GM23338 (cell line): ENCODE results near the gene ENOX2. TPM values are rescaled to one million over a fixed set of nuclear protein-coding genes. Genes with fewer than 3 reads are reported as not detected.

Experiments
- ATAC-seq: fragments of 200-7000 bp; cut with Tn5 transposase; 3 replicates; pipeline ENCODE4 v1.9.1; 2020
- DNase-seq: peaks from one replicate; pipeline ENCODE4 v3.0.0-alpha.2; 2015; ENCODE audit warnings: low spot score
- H2AFZ ChIP-seq: fragments of 200-600 bp; sonication (generic); 2 replicates; pipeline ENCODE4 v1.8.0; 2016; ENCODE audit warnings: antibody characterized with exemption, mild to moderate bottlenecking, moderate library complexity
- H3F3A ChIP-seq: fragments of 200-600 bp; sonication (generic); replicated peaks from 2 replicates; pipeline ENCODE4 v1.8.0; 2017; ENCODE audit warnings: antibody characterized with exemption, mixed run types, low read depth
- H3K27ac ChIP-seq: fragments of 200-600 bp; sonication (generic); 2 replicates; pipeline ENCODE4 v1.6.1; 2016; ENCODE audit warnings: low read depth
- H3K27me3 ChIP-seq: fragments of 200-600 bp; sonication (generic); 2 replicates; pipeline ENCODE4 v1.8.0; 2016; ENCODE audit warnings: mild to moderate bottlenecking, mixed run types, moderate library complexity; ENCODE audit not compliant: insufficient read depth
- H3K36me3 ChIP-seq: fragments of 200-600 bp; sonication (generic); 2 replicates; pipeline ENCODE4 v1.8.0; 2016; ENCODE audit warnings: mild to moderate bottlenecking; ENCODE audit not compliant: insufficient read depth
- H3K4me1 ChIP-seq: fragments of 200-600 bp; sonication (generic); 2 replicates; pipeline ENCODE4 v1.8.0; 2016; ENCODE audit warnings: mild to moderate bottlenecking, moderate library complexity; ENCODE audit not compliant: insufficient read depth
- H3K4me2 ChIP-seq: fragments of 200-600 bp; sonication (generic); 2 replicates; pipeline ENCODE4 v1.7.1; 2017; ENCODE audit warnings: mixed run types
- H3K4me3 ChIP-seq: fragments of 200-600 bp; sonication (generic); 2 replicates; pipeline ENCODE4 v1.6.1; 2016; ENCODE audit warnings: mixed run types
- H3K79me2 ChIP-seq: fragments of 200-600 bp; sonication (generic); replicated peaks from 2 replicates; pipeline ENCODE4 v1.8.0; 2017; ENCODE audit warnings: mild to moderate bottlenecking; ENCODE audit not compliant: insufficient read depth
- H3K9me2 ChIP-seq: fragments of 200-600 bp; sonication (generic); 2 replicates; pipeline ENCODE4 v1.8.0; 2017; ENCODE audit not compliant: insufficient read depth
- H4K20me1 ChIP-seq: fragments of 200-600 bp; sonication (generic); replicated peaks from 2 replicates; pipeline ENCODE4 v1.8.0; 2017; ENCODE audit warnings: mild to moderate bottlenecking; ENCODE audit not compliant: insufficient read depth
- H3K27ac Mint-ChIP-seq: 2 replicates; pipeline ENCODE4 v1.8.0; 2020; ENCODE audit warnings: inconsistent platforms, mild to moderate bottlenecking, moderate library complexity, mixed read lengths
- H3K27me3 Mint-ChIP-seq: 3 replicates; pipeline ENCODE4 v1.8.0; 2022; ENCODE audit warnings: low read depth, mild to moderate bottlenecking, moderate library complexity, mixed read lengths, inconsistent platforms; ENCODE audit not compliant: insufficient read depth, poor library complexity
- H3K36me3 Mint-ChIP-seq: 3 replicates; pipeline ENCODE4 v1.8.0; 2021; ENCODE audit warnings: low read depth, mild to moderate bottlenecking, inconsistent platforms, moderate library complexity, mixed read lengths
- H3K4me1 Mint-ChIP-seq: 3 replicates; pipeline ENCODE4 v1.8.0; 2020; ENCODE audit warnings: mild to moderate bottlenecking, inconsistent platforms, mixed read lengths
- H3K4me3 Mint-ChIP-seq: 3 replicates; pipeline ENCODE4 v1.8.0; 2021; ENCODE audit warnings: moderate library complexity, mild to moderate bottlenecking, inconsistent platforms, mixed read lengths
- H3K9me3 Mint-ChIP-seq: 3 replicates; pipeline ENCODE4 v1.8.0; 2020; ENCODE audit warnings: moderate library complexity, mild to moderate bottlenecking, inconsistent platforms, mixed read lengths
- CREB1 ChIP-seq: fragments of 250-450 bp; sonication (Bioruptor Pico); IDR thresholded peaks from 2 replicates; pipeline ENCODE4 v1.5.0; 2020; ENCODE audit warnings: low read depth, mild to moderate bottlenecking, moderate library complexity
- ZNF331 ChIP-seq: fragments of 250-450 bp; sonication (Bioruptor Pico); IDR thresholded peaks from 2 replicates; pipeline ENCODE4 v1.5.0; 2020; ENCODE audit warnings: low read depth, mild to moderate bottlenecking, moderate library complexity
- polyA plus RNA-seq: library from polyadenylated mRNA; unstranded; fragments of >200 nt; fragmentation: Nextera tagmentation; extraction: Ambion mirVana; gene quantifications from 2 replicates; pipeline ENCODE4 v1.2.1, GENCODE V29; 2016
- total RNA-seq: library from RNA; depleted of rRNA; stranded (reverse); fragments of >200 nt; shearing (Covaris generic); gene quantifications from 2 replicates; pipeline ENCODE4 v1.2.3, GENCODE V29; 2014
- TF ChIP-seq, protein P1 (sequence below): fragments of 250-450 bp; sonication (Bioruptor Pico); IDR thresholded peaks from 2 replicates; pipeline ENCODE4 v1.5.0; 2020; ENCODE audit warnings: mild to moderate bottlenecking, moderate library complexity
- TF ChIP-seq, protein P2 (sequence below): IDR thresholded peaks from one replicate; pipeline ENCODE4 v1.6.1; 2018; ENCODE audit warnings: antibody characterized with exemption; ENCODE audit not compliant: unreplicated experiment

The ENOX2 gene
- total and polyA plus RNA-seq, 2 experiments from 2014 or later: 9.6 to 11.2 TPM

DNA sequence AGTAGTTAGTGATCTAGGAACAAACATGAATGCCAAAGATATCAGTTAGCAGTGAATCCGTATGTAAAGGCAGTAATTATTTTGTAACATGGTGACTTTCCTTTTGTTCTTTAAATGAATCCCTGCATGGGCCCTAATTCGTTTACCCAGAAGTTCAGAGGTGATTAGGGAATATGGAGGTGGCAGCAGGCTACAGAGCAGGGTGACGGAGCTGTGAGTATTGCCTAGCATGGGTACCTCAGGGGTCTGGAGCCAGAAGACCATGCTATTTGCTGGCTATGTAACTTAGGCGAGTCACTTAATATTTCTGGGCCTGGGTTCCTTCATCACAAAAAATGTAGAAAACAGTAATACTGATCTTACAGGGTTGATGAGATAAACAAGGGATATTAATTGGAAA, 184.9 kb downstream of the ENOX2 start:
- peak; percentile 70 for ATAC-seq
- no peaks in the 10 kb centered on the region for H3K9me3 Mint-ChIP-seq
- H3K4me3 Mint-ChIP-seq: peak overlapping the region; percentile 45; the same call in 1 of the 3 replicates
- peaks cover 23% of the 10 kb centered on the region for H3K4me1 ChIP-seq
- no peak overlapping the region for H3K27ac Mint-ChIP-seq
- H2AFZ ChIP-seq: no peak overlapping the region
- no peaks in the 10 kb centered on the region for H3K36me3 Mint-ChIP-seq
- no peak for DNase-seq
- no peaks in the 10 kb centered on the region for H3K27me3 ChIP-seq
- TF ChIP-seq CREB1 (CRISPR knock-in tag): no peak
- TF ChIP-seq, protein P1, sequence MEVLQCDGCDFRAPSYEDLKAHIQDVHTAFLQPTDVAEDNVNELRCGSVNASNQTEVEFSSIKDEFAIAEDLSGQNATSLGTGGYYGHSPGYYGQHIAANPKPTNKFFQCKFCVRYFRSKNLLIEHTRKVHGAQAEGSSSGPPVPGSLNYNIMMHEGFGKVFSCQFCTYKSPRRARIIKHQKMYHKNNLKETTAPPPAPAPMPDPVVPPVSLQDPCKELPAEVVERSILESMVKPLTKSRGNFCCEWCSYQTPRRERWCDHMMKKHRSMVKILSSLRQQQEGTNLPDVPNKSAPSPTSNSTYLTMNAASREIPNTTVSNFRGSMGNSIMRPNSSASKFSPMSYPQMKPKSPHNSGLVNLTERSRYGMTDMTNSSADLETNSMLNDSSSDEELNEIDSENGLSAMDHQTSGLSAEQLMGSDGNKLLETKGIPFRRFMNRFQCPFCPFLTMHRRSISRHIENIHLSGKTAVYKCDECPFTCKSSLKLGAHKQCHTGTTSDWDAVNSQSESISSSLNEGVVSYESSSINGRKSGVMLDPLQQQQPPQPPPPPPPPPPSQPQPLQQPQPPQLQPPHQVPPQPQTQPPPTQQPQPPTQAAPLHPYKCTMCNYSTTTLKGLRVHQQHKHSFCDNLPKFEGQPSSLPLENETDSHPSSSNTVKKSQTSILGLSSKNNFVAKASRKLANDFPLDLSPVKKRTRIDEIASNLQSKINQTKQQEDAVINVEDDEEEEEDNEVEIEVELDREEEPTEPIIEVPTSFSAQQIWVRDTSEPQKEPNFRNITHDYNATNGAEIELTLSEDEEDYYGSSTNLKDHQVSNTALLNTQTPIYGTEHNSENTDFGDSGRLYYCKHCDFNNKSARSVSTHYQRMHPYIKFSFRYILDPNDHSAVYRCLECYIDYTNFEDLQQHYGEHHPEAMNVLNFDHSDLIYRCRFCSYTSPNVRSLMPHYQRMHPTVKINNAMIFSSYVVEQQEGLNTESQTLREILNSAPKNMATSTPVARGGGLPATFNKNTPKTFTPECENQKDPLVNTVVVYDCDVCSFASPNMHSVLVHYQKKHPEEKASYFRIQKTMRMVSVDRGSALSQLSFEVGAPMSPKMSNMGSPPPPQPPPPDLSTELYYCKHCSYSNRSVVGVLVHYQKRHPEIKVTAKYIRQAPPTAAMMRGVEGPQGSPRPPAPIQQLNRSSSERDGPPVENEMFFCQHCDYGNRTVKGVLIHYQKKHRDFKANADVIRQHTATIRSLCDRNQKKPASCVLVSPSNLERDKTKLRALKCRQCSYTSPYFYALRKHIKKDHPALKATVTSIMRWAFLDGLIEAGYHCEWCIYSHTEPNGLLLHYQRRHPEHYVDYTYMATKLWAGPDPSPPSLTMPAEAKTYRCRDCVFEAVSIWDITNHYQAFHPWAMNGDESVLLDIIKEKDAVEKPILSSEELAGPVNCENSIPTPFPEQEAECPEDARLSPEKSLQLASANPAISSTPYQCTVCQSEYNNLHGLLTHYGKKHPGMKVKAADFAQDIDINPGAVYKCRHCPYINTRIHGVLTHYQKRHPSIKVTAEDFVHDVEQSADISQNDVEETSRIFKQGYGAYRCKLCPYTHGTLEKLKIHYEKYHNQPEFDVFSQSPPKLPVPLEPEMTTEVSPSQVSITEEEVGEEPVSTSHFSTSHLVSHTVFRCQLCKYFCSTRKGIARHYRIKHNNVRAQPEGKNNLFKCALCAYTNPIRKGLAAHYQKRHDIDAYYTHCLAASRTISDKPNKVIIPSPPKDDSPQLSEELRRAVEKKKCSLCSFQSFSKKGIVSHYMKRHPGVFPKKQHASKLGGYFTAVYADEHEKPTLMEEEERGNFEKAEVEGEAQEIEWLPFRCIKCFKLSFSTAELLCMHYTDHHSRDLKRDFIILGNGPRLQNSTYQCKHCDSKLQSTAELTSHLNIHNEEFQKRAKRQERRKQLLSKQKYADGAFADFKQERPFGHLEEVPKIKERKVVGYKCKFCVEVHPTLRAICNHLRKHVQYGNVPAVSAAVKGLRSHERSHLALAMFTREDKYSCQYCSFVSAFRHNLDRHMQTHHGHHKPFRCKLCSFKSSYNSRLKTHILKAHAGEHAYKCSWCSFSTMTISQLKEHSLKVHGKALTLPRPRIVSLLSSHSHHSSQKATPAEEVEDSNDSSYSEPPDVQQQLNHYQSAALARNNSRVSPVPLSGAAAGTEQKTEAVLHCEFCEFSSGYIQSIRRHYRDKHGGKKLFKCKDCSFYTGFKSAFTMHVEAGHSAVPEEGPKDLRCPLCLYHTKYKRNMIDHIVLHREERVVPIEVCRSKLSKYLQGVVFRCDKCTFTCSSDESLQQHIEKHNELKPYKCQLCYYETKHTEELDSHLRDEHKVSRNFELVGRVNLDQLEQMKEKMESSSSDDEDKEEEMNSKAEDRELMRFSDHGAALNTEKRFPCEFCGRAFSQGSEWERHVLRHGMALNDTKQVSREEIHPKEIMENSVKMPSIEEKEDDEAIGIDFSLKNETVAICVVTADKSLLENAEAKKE: no peak
- TF ChIP-seq ZNF331 (CRISPR knock-in tag): no peak
- TF ChIP-seq, protein P2, sequence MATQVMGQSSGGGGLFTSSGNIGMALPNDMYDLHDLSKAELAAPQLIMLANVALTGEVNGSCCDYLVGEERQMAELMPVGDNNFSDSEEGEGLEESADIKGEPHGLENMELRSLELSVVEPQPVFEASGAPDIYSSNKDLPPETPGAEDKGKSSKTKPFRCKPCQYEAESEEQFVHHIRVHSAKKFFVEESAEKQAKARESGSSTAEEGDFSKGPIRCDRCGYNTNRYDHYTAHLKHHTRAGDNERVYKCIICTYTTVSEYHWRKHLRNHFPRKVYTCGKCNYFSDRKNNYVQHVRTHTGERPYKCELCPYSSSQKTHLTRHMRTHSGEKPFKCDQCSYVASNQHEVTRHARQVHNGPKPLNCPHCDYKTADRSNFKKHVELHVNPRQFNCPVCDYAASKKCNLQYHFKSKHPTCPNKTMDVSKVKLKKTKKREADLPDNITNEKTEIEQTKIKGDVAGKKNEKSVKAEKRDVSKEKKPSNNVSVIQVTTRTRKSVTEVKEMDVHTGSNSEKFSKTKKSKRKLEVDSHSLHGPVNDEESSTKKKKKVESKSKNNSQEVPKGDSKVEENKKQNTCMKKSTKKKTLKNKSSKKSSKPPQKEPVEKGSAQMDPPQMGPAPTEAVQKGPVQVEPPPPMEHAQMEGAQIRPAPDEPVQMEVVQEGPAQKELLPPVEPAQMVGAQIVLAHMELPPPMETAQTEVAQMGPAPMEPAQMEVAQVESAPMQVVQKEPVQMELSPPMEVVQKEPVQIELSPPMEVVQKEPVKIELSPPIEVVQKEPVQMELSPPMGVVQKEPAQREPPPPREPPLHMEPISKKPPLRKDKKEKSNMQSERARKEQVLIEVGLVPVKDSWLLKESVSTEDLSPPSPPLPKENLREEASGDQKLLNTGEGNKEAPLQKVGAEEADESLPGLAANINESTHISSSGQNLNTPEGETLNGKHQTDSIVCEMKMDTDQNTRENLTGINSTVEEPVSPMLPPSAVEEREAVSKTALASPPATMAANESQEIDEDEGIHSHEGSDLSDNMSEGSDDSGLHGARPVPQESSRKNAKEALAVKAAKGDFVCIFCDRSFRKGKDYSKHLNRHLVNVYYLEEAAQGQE: no peak
- H3K27me3 Mint-ChIP-seq: no peaks in the 10 kb centered on the region
- H4K20me1 ChIP-seq: no peaks in the 10 kb centered on the region
- H3K4me2 ChIP-seq: peak overlapping the region; percentile 57; the same call in 1 of the 2 replicates
- H3K4me1 Mint-ChIP-seq: peaks cover 38% of the 10 kb centered on the region
- no peak overlapping the region for H3K27ac ChIP-seq
- no peaks in the 10 kb centered on the region for H3K79me2 ChIP-seq
- H3K9me2 ChIP-seq: no peaks in the 10 kb centered on the region
- no peak overlapping the region for H3K4me3 ChIP-seq
- no peaks in the 10 kb centered on the region for H3F3A ChIP-seq
- H3K36me3 ChIP-seq: no peaks in the 10 kb centered on the region
